Measurements from ENCODE around the gene CKMT2. TPM values are rescaled to one million over a fixed set of nuclear protein-coding genes. Genes with fewer than 3 reads are reported as not detected.

The CKMT2 gene
- not detected for total RNA-seq

DNA sequence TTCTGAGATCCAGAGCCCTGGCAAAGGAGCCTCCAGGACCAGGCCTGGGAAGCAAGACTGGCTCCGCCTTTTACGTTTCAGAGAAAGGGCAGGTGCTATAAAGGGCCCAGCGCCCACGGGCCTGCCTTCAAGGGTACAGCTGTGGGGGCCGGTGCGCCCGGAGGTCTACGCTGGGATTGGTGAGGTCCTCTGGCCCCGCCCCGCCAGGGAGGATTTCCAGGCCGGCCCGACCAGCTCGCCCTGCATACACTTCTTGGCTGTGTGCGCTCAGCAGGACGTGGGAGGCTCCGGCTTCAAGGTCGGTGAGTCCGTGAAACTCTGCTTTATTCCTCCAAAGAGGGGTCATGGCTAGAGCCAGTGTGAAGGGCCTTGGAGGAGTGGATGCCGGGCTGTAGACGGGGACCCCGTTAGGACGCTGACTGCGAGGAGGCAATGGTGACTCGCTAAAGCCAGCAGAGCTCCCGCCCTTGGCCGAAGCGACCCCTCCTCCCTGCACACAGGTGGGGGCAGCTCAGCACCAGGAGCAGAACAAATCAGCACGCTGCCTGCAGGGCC, at the start of gene CKMT2:
TSS of gene CKMT2 (plus strand) at position 243 of the 555 bp plus-strand sequence. CDS start 17,811 bp downstream, outside the sequence.
- intact Hi-C loops (cut with DNase I, micrococcal nuclease), result no loop called here
- Mint-ChIP-seq H3K4me1 (peaks cover 16% of the 10 kb centered on the region), H3K27ac (no peak within 1 kb of the TSS), H3K9me3 (ENCODE audit: low read depth) (no peaks in the 10 kb centered on the region), H3K36me3 (ENCODE audit: low read depth) (peaks cover 2% of the 10 kb centered on the region), H3K27me3 (no peaks in the 10 kb centered on the region), H3K4me3 (no peak within 1 kb of the TSS)
- no peak for DNase-seq
- peak; percentile 23 for ATAC-seq
- ChIA-PET CTCF (interaction anchor here (0.5 to 0.7 kb wide), 2 partner anchors 38 to 66 kb away, joined by 3 to 4 read pairs; no protein-coding TSS in a partner anchor), POLR2A (no interaction called here)

DNA sequence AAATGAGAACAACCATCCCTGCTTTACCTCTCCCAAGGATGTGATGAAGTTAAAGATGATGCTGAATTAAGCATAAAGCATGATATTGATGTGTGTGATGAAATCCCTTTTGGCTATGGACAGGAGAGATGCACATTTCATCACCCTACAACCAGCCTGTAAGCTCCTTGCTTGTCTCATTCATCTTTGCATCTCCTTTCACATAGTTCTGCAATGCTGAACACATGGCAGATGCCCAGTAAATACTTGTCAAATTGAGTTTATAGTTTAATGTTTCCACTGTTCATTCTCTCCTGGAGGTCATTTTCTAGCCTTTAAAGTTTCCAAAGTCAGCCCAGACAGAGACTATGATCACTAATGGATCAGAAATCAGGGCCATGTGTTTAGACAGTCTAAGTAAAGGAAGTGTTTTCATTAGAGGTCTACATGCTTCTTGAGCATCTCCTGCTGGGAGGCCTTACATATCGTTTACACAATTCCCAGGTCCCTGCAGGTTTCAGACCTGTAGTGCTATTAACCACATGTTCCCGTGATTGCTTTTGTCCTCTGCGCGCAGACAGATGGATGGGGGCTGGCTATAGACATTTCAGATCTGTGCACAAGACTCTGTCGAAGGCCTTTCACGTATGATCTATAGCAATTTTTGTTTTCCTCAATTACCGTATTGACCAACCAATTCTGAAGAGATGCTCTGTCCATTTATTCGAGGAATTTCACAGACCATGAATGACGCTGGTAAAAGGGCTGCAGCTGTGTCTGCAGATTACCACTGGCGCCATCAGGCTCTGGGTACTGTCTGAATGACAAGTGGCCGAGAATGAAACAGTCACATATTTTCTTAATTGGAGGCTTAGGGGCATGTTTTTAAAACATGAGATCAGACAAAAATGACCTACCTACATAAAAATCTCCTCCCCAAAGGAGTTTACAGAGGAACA, 49.0 kb upstream of the CKMT2 start:
- Mint-ChIP-seq H3K27ac (peak overlapping the region; percentile 0), H3K36me3 (ENCODE audit: low read depth) (peaks cover 4% of the 10 kb centered on the region), H3K4me1 (peaks cover 8% of the 10 kb centered on the region)

DNA sequence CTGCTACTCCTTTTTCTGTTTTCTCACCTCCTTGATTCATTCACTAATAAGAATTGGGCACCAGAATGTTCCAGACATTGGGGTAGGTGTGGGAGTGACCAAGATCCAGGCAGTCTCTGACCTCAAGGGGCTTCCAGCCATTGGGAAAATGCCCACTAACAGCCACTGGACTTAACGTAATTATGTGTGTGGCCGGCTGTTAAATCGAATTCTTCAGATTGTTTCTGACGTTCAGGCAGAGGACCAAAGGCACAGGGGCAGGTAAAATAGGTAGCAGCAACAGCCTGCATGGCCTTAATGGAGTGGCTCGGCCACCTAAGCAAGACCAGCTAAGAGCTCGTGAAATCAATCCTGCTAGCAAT, 48.4 kb upstream of the CKMT2 start:
- DNase-seq (no peak), ATAC-seq (no peak)
- ChIA-PET POLR2A (no interaction called here), CTCF (interaction anchor here (1.1 to 2.5 kb wide), 2 partner anchors 9 to 87 kb away, joined by 3 to 6 read pairs; no protein-coding TSS in a partner anchor)
- intact Hi-C loops (cut with DNase I, micrococcal nuclease), result no loop called here
- Mint-ChIP-seq H3K4me3 (no peak overlapping the region), H3K27me3 (no peaks in the 10 kb centered on the region), H3K9me3 (ENCODE audit: low read depth) (no peaks in the 10 kb centered on the region), H3K27ac (no peak overlapping the region), H3K36me3 (ENCODE audit: low read depth) (peaks cover 4% of the 10 kb centered on the region), H3K4me1 (peaks cover 8% of the 10 kb centered on the region)

More for the DNA sequence above, 49.0 kb upstream of the CKMT2 start:
- CTCF ChIA-PET, result interaction anchor here (0.7 to 2.5 kb wide), 3 partner anchors 9 to 19 kb away, joined by 3 to 15 read pairs (median 6); no protein-coding TSS in a partner anchor
- intact Hi-C loops (cut with DNase I, micrococcal nuclease), result no loop called here
- POLR2A ChIA-PET, result no interaction called here
- Mint-ChIP-seq H3K4me3 (no peak overlapping the region), H3K9me3 (ENCODE audit: low read depth) (no peaks in the 10 kb centered on the region), H3K27me3 (no peaks in the 10 kb centered on the region)
- ATAC-seq, result no peak
- DNase-seq, result no peak

DNA sequence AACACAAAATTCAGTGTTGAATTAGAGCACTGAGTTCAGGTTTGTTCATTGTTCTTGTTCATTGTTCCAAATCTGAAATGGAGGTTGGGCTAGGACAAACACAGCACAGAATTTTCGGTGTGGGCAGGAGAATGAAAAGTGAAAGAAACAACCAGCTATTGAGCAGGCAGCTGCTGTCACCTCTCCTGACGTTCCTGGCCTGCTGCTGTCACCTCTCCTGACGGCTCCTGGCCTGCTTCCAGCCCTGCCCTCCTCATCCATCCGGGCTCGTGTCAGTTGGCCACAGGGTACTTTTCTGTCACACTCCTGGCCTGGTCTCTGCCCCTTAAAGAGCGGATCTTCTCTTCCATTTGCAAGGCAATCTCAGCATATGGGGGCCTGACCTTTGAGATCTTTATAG, 45.2 kb upstream of the CKMT2 start:
- POLR2A ChIA-PET, result no interaction called here
- Mint-ChIP-seq H3K9me3 (ENCODE audit: low read depth) (no peaks in the 10 kb centered on the region), H3K27me3 (no peaks in the 10 kb centered on the region), H3K27ac (peak overlapping the region; percentile 17), H3K36me3 (ENCODE audit: low read depth) (no peaks in the 10 kb centered on the region), H3K4me3 (no peak overlapping the region), H3K4me1 (peaks cover 4% of the 10 kb centered on the region)
- ATAC-seq, result no peak
- intact Hi-C loops (cut with DNase I, micrococcal nuclease), result no loop called here
- CTCF ChIA-PET, result interaction anchor here (0.8 kb wide), 1 partner anchor 474 kb away, joined by 3 read pairs; no protein-coding TSS in a partner anchor
- DNase-seq, result no peak

DNA sequence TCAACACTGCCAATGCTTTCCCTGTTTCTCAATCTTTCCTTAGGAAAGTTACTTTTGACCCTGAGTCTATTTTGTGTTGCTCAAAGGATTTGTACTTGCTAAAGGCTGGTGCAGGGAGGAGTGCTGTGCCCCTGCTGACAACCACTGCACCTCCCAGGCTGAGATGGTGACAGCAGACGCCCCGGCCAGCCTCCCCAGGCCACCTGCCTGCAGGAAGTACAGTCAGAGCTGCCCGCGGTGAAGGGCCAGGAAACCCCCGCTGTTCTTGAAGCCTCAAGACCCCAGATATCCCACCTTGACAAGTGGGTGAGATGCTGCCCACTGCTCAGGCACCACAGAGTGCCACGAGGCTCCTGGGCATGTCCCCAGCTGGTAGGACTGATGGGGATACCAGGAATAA, 44.2 kb upstream of the CKMT2 start:
- ChIA-PET CTCF (no interaction called here), POLR2A (no interaction called here)
- Mint-ChIP-seq H3K27ac (no peak overlapping the region), H3K9me3 (ENCODE audit: low read depth) (no peaks in the 10 kb centered on the region), H3K27me3 (no peaks in the 10 kb centered on the region), H3K4me1 (no peaks in the 10 kb centered on the region), H3K36me3 (ENCODE audit: low read depth) (no peaks in the 10 kb centered on the region), H3K4me3 (no peak overlapping the region)
- no peak for DNase-seq
- intact Hi-C loops (cut with DNase I, micrococcal nuclease), result no loop called here
- no peak for ATAC-seq

DNA sequence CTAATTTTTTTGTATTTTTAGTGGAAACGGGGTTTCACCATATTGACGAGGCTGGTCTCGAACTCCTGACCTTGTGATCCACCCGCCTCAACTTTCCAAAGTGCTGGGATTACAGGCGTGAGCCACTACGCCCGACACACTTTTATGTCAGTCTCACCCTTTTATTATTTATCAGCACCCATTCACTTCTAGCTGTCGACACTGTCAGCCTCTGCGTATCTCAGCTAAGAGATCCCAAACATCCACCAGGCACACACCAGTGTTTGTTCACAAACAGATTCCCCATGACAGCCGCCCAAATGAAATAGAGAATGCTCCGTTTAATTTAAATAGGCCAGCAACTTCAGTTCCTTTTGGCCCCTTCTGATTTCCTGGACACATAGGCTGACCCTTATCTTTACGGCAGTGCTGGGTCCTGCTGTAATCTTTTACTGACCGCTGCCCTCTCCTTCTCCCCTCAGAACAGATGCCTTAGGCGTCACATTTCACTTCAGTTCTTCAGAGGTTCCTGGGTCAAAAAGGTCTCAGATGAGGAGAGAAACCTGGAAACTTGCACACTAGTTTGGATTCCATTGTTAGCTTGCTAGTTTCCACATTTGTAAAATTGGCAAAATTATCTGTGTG, 43.1 kb upstream of the CKMT2 start:
- CTCF ChIA-PET, result interaction anchor here (1.2 to 3.4 kb wide), 3 partner anchors 8 to 518 kb away, joined by 3 to 7 read pairs (median 3); no protein-coding TSS in a partner anchor
- Mint-ChIP-seq H3K27ac (no peak overlapping the region), H3K27me3 (no peaks in the 10 kb centered on the region), H3K4me1 (peaks cover 6% of the 10 kb centered on the region), H3K36me3 (ENCODE audit: low read depth) (no peaks in the 10 kb centered on the region), H3K9me3 (ENCODE audit: low read depth) (no peaks in the 10 kb centered on the region), H3K4me3 (no peak overlapping the region)
- POLR2A ChIA-PET, result no interaction called here
- no peak for ATAC-seq
- DNase-seq, result no peak
- intact Hi-C loops (cut with DNase I, micrococcal nuclease), result loop anchor here in 1 of 2 experiments (10.0 kb wide), 1 partner anchor 845 kb away; no protein-coding TSS in a partner anchor

DNA sequence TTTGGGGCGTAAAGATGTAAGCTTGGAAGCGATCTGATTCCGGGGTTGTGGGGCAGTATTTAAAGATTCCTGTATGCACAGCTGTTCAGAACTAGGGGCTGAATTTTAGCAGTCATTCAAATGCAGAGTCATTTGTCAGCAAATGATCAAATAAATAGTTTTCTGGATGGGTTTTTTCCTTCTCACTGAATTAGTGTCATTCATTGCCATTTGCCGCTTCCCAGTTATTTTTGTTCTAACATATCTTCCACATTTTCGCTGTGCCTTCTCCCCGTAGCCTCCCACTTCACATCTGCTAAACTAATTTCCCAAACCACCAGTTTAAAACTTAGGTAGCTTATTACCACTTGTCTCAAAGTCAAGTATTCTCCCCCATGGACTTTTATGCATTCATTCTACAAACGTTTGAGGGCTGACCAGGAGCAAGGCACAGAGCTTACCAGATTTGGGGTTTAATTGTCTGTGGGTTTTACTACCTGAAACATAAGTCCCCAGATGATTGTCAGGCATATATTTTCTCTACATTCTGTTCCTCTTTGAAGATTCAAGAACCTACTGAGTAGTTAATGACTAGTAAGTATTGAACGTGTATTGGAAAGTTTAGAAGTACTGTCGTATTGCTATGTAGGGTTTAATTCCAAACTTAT, 41.3 kb upstream of the CKMT2 start:
- no peak overlapping the region for H3K27ac Mint-ChIP-seq
- ATAC-seq, result no peak
- no peak for DNase-seq
- no peaks in the 10 kb centered on the region for H3K27me3 Mint-ChIP-seq
- ChIA-PET CTCF (interaction anchor here (0.9 to 3.6 kb wide), 3 partner anchors 9 to 520 kb away, joined by 3 to 15 read pairs (median 7); no protein-coding TSS in a partner anchor), POLR2A (no interaction called here)
- intact Hi-C loops (cut with DNase I, micrococcal nuclease), result loop anchor here in 1 of 2 experiments (10.0 kb wide), 1 partner anchor 847 kb away; no protein-coding TSS in a partner anchor
- peaks cover 1% of the 10 kb centered on the region for H3K36me3 Mint-ChIP-seq (ENCODE audit: low read depth)
- no peak overlapping the region for H3K4me3 Mint-ChIP-seq
- H3K9me3 Mint-ChIP-seq (ENCODE audit: low read depth), result no peaks in the 10 kb centered on the region
- peaks cover 9% of the 10 kb centered on the region for H3K4me1 Mint-ChIP-seq

DNA sequence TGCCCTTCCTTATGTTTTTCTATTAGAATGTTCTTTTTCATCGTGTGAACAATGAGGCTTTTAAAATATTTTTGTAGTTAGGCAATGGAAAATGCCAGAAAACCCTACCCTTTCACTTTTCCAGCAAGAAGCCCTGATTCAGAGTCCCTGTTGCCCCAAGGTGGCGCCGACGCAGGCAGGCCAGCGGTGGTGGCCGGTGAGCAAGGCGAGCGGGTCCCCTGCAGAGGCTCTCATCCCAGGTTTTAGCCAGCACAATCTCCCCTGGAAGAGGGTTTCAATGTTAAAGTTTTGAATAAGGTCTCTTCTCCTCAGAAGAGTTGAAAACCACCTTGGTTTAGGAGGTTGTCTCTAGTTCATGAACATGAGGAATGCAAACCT, 40.8 kb upstream of the CKMT2 start:
- CTCF ChIA-PET, result interaction anchor here (1.0 to 3.6 kb wide), 3 partner anchors 10 to 710 kb away, joined by 3 to 15 read pairs (median 7); no protein-coding TSS in a partner anchor
- Mint-ChIP-seq H3K4me3 (no peak overlapping the region), H3K27ac (no peak overlapping the region), H3K36me3 (ENCODE audit: low read depth) (peaks cover 1% of the 10 kb centered on the region), H3K27me3 (no peaks in the 10 kb centered on the region), H3K4me1 (peaks cover 9% of the 10 kb centered on the region), H3K9me3 (ENCODE audit: low read depth) (no peaks in the 10 kb centered on the region)
- intact Hi-C loops (cut with DNase I, micrococcal nuclease), result loop anchor here in 1 of 2 experiments (10.0 kb wide), 1 partner anchor 848 kb away; no protein-coding TSS in a partner anchor
- no peak for ATAC-seq
- no peak for DNase-seq
- POLR2A ChIA-PET, result no interaction called here

DNA sequence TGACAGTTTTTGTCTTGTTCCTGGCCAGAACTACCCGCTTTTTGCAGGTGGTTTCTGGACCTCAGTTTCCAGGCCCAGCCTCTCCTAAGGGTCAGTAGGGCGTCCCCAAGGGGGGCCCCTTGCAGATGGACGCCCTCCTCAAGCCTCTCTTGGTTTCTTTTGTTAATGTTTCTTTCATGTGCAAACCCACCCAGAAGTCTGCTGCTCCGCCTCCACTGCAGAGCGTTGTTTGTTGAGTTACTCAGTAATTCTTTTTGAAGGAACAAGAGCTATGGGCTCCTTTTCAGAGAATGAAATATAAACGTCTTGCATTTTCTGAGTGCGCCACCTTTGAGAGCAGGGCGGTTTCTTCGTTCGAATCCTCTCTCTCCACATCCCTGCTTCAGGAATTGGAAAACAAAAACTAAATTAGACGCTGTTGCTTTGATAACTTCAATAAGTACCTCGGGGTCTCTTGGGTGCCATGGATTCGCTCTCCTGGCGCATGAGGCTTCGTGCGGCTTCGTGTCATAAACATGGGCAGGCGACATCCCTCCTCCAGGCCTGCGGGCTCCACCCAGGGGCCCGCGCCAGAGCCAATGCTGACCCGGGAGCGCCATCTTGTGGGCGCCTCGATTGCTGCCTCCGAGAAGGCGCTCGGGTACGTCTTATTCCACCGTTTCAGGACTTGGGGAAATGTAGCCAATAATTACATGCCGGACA, 38.3 kb upstream of the CKMT2 start:
- Mint-ChIP-seq H3K9me3 (ENCODE audit: low read depth) (no peaks in the 10 kb centered on the region), H3K4me3 (peak overlapping the region; percentile 15), H3K27ac (no peak overlapping the region), H3K36me3 (ENCODE audit: low read depth) (peaks cover 1% of the 10 kb centered on the region), H3K27me3 (no peaks in the 10 kb centered on the region), H3K4me1 (peaks cover 9% of the 10 kb centered on the region)
- POLR2A ChIA-PET, result no interaction called here
- CTCF ChIA-PET, result interaction anchor here (0.6 to 3.6 kb wide), 23 partner anchors 9 to 712 kb away, joined by 3 to 18 read pairs (median 4); partner anchors contain the start of genes CKMT2 and ZCCHC9
- intact Hi-C loops (cut with DNase I, micrococcal nuclease), result loop anchor here (1.0 to 10.0 kb wide), 8 partner anchors 29 to 850 kb away; partner anchors contain the start of gene ZCCHC9 (in 1 of the 2)
- DNase-seq (peak; percentile 92), ATAC-seq (peak; percentile 99)

DNA sequence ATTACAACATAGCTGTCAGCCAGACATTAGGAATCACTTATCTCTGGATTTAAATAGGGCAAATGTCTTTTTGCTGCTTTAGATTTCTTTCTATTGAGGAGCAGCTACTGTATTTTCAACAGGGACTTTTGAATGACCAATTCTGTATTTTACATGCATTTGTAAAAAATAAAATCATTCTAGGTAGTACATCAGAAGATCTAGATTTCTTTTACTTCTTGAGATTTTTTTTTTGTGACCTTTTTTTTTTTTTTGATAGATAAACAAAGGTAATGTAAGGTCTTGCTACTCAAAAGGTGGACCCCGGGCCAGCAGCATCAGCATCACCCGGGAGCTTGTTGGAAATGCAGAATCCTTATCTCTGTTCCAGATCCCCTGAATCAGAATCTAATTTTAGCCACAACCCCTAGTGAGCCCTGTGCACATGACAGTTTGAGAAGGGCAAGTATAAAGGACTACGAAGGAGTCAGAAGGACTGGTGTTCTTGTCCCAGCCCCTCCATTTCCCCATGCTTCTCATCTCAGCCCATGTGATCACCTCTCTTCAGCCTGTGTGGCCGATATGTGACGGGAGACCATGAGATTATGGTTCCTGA, 37.7 kb upstream of the CKMT2 start:
- Mint-ChIP-seq H3K27me3 (no peaks in the 10 kb centered on the region), H3K27ac (no peak overlapping the region), H3K4me1 (peaks cover 9% of the 10 kb centered on the region), H3K36me3 (ENCODE audit: low read depth) (peaks cover 1% of the 10 kb centered on the region), H3K4me3 (no peak overlapping the region), H3K9me3 (ENCODE audit: low read depth) (no peaks in the 10 kb centered on the region)
- intact Hi-C loops (cut with DNase I, micrococcal nuclease), result loop anchor here (1.0 to 10.0 kb wide), 8 partner anchors 30 to 851 kb away; partner anchors contain the start of gene ZCCHC9 (in 1 of the 2)
- ATAC-seq, result no peak
- ChIA-PET POLR2A (no interaction called here), CTCF (interaction anchor here (0.6 to 3.6 kb wide), 24 partner anchors 10 to 522 kb away, joined by 3 to 18 read pairs (median 4); partner anchors contain the start of genes CKMT2 and ZCCHC9)
- DNase-seq, result no peak
